ENCODE measurements around the gene WFDC1.

Gene WFDC1

GRCh38 chr16:84271866-84272265 lies 22.8 kb upstream of the WFDC1 start:
- in situ Hi-C loops (cut with HindIII; ENCODE audit: low sequenced_read_pairs) = no loop called here

GRCh38 chr16:84272740-84273320 lies 21.8 kb upstream of the WFDC1 start:
- in situ Hi-C loops (cut with HindIII; ENCODE audit: low sequenced_read_pairs) = no loop called here

GRCh38 chr16:84274515-84274914 lies 20.2 kb upstream of the WFDC1 start:
- in situ Hi-C loops (cut with HindIII; ENCODE audit: low sequenced_read_pairs) = no loop called here

- in situ Hi-C loops (cut with HindIII; ENCODE audit: low sequenced_read_pairs) = no loop called here
Observed at GRCh38 chr16:84275585-84276151, 19.0 kb upstream of the WFDC1 start.

GRCh38 chr16:84277244-84277823 lies 17.3 kb upstream of the WFDC1 start:
- in situ Hi-C loops (cut with HindIII; ENCODE audit: low sequenced_read_pairs) = no loop called here

GRCh38 chr16:84278333-84278732 lies 16.3 kb upstream of the WFDC1 start:
- in situ Hi-C loops (cut with HindIII; ENCODE audit: low sequenced_read_pairs) = no loop called here

GRCh38 chr16:84278968-84279367 lies 15.7 kb upstream of the WFDC1 start:
- in situ Hi-C loops (cut with HindIII; ENCODE audit: low sequenced_read_pairs) = no loop called here

GRCh38 chr16:84279881-84280280 lies 14.8 kb upstream of the WFDC1 start:
- in situ Hi-C loops (cut with HindIII; ENCODE audit: low sequenced_read_pairs) = no loop called here

- in situ Hi-C loops (cut with HindIII; ENCODE audit: low sequenced_read_pairs) = no loop called here
Observed at GRCh38 chr16:84281074-84281473, 13.6 kb upstream of the WFDC1 start.

- in situ Hi-C loops (cut with HindIII; ENCODE audit: low sequenced_read_pairs) = no loop called here
Observed at GRCh38 chr16:84282533-84282932, 12.1 kb upstream of the WFDC1 start.

- in situ Hi-C loops (cut with HindIII; ENCODE audit: low sequenced_read_pairs) = no loop called here
Observed at GRCh38 chr16:84283314-84284153, 11.1 kb upstream of the WFDC1 start.

- in situ Hi-C loops (cut with HindIII; ENCODE audit: low sequenced_read_pairs) = no loop called here
Observed at GRCh38 chr16:84284154-84284722, 10.4 kb upstream of the WFDC1 start.

GRCh38 chr16:84286578-84287240 lies 8.0 kb upstream of the WFDC1 start:
- in situ Hi-C loops (cut with HindIII; ENCODE audit: low sequenced_read_pairs) = no loop called here

- in situ Hi-C loops (cut with HindIII; ENCODE audit: low sequenced_read_pairs) = no loop called here
Observed at GRCh38 chr16:84288902-84289301, 5.8 kb upstream of the WFDC1 start.

GRCh38 chr16:84291226-84291625 lies 3.5 kb upstream of the WFDC1 start:
- in situ Hi-C loops (cut with HindIII; ENCODE audit: low sequenced_read_pairs) = loop anchor here (10.0 kb wide), 1 partner anchor 174 kb away; no protein-coding TSS in a partner anchor

GRCh38 chr16:84292011-84292410 lies 2.7 kb upstream of the WFDC1 start:
- in situ Hi-C loops (cut with HindIII; ENCODE audit: low sequenced_read_pairs) = loop anchor here (10.0 kb wide), 1 partner anchor 173 kb away; no protein-coding TSS in a partner anchor

GRCh38 chr16:84293406-84293805 lies 1.3 kb upstream of the WFDC1 start:
- in situ Hi-C loops (cut with HindIII; ENCODE audit: low sequenced_read_pairs) = loop anchor here (10.0 kb wide), 1 partner anchor 171 kb away; no protein-coding TSS in a partner anchor

- in situ Hi-C loops (cut with HindIII; ENCODE audit: low sequenced_read_pairs) = loop anchor here (10.0 kb wide), 1 partner anchor 171 kb away; no protein-coding TSS in a partner anchor
Observed at GRCh38 chr16:84294117-84294516, 561 bp upstream of the WFDC1 start.

GRCh38 chr16:84295203-84295860 lies 654 bp downstream of the WFDC1 start:
- in situ Hi-C loops (cut with HindIII; ENCODE audit: low sequenced_read_pairs) = loop anchor here (5.0 to 10.0 kb wide), 2 partner anchors 33 to 169 kb away; no protein-coding TSS in a partner anchor

- in situ Hi-C loops (cut with HindIII; ENCODE audit: low sequenced_read_pairs) = loop anchor here (5.0 to 10.0 kb wide), 2 partner anchors 36 to 166 kb away; no protein-coding TSS in a partner anchor
Observed at GRCh38 chr16:84298376-84298899, 3.8 kb downstream of the WFDC1 start.
